Measurements from ENCODE around the gene LEMD3.

LEMD3 gene

DNA sequence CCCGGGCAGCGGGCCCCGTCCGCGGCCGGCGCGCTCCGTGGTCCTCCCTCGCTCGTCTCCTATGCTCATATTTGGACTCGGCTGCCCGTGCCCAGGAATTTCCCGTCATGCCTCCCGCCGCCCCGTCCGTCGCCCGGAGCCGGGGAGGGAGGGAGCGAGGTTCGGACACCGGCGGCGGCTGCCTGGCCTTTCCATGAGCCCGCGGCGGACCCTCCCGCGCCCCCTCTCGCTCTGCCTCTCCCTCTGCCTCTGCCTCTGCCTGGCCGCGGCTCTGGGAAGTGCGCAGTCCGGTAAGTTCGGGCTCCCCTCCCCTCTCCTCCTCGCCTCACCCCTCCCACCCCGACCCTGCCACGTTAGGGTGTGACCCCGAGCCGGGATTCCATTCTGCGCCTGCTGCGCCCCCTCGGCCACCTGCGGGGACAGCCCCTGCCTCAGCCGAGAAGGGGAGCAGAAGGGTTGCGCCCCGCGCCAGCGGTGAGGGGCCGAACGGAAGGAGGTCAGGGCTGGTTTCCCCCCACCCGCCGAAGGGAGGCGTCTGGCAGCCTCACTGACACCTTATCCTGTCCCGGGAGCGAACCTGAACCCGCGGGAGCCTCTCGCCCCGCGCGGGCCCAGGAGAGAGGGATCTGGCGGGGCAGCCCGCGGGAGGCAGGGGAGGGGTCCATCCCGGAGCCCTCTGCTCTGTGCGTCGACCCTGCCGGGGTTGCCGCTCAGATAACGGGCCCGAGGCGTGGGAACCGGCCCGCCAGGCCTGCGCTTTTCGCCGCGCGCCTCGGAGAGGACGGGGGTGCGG is 109.4 kb downstream of the LEMD3 start, which contains the start of gene MSRB3 (continued):
- TF ChIP-seq ZNF248 (tag by site-specific recombination; IDR thresholded peaks at IDR 0.05), result no peak
- TF ChIP-seq, protein P1, sequence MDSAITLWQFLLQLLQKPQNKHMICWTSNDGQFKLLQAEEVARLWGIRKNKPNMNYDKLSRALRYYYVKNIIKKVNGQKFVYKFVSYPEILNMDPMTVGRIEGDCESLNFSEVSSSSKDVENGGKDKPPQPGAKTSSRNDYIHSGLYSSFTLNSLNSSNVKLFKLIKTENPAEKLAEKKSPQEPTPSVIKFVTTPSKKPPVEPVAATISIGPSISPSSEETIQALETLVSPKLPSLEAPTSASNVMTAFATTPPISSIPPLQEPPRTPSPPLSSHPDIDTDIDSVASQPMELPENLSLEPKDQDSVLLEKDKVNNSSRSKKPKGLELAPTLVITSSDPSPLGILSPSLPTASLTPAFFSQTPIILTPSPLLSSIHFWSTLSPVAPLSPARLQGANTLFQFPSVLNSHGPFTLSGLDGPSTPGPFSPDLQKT (IDR thresholded peaks at IDR 0.05; ENCODE audit: borderline replicate concordance, low read depth, low read length), result no peak
- TF ChIP-seq ZBTB8A (tag by site-specific recombination; IDR thresholded peaks at IDR 0.05), result peak; percentile 92
- TF ChIP-seq, protein P2, sequence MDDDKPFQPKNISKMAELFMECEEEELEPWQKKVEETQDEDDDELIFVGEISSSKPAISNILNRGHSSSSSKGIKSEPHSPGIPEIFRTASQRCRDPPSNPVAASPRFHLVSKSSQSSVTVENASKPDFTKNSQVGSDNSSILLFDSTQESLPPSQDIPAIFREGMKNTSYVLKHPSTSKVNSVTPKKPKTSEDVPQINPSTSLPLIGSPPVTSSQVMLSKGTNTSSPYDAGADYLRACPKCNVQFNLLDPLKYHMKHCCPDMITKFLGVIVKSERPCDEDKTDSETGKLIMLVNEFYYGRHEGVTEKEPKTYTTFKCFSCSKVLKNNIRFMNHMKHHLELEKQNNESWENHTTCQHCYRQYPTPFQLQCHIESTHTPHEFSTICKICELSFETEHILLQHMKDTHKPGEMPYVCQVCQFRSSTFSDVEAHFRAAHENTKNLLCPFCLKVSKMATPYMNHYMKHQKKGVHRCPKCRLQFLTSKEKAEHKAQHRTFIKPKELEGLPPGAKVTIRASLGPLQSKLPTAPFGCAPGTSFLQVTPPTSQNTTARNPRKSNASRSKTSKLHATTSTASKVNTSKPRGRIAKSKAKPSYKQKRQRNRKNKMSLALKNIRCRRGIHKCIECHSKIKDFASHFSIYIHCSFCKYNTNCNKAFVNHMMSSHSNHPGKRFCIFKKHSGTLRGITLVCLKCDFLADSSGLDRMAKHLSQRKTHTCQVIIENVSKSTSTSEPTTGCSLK (tag by site-specific recombination; IDR thresholded peaks at IDR 0.05), result no peak
- peak; percentile 61; the same call in 1 of the 2 replicates for TF ChIP-seq BCL11B (tag by site-specific recombination; IDR thresholded peaks at IDR 0.05; ENCODE audit: low read depth)
- TF ChIP-seq ZNF335 (tag by site-specific recombination; conservative IDR thresholded peaks at IDR 0.05), result peak; percentile 98
- no peak for TF ChIP-seq PRDM1 (tag by site-specific recombination; IDR thresholded peaks at IDR 0.05)
- TF ChIP-seq ZSCAN30 (tag by site-specific recombination; IDR thresholded peaks at IDR 0.05), result peak; percentile 82
- TF ChIP-seq ZNF791 (tag by site-specific recombination; IDR thresholded peaks at IDR 0.05), result no peak
- TF ChIP-seq ZBTB7A (tag by site-specific recombination; IDR thresholded peaks at IDR 0.05; ENCODE audit: low read depth), result 0 out of 2 replicates have a peak, but pooled peaks have one; percentile 39
- TF ChIP-seq, protein P3, sequence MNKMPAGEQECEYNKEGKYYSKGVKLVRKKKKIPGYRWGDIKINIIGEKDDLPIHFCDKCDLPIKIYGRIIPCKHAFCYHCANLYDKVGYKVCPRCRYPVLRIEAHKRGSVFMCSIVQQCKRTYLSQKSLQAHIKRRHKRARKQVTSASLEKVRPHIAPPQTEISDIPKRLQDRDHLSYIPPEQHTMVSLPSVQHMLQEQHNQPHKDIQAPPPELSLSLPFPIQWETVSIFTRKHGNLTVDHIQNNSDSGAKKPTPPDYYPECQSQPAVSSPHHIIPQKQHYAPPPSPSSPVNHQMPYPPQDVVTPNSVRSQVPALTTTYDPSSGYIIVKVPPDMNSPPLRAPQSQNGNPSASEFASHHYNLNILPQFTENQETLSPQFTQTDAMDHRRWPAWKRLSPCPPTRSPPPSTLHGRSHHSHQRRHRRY (tag by site-specific recombination; IDR thresholded peaks at IDR 0.05), result no peak
- TF ChIP-seq ZNF560 (tag by site-specific recombination; IDR thresholded peaks at IDR 0.05; ENCODE audit: borderline replicate concordance), result no peak
- no peak for TF ChIP-seq ZNF311 (tag by site-specific recombination; IDR thresholded peaks at IDR 0.05; ENCODE audit: borderline replicate concordance)
- TF ChIP-seq, protein P4, sequence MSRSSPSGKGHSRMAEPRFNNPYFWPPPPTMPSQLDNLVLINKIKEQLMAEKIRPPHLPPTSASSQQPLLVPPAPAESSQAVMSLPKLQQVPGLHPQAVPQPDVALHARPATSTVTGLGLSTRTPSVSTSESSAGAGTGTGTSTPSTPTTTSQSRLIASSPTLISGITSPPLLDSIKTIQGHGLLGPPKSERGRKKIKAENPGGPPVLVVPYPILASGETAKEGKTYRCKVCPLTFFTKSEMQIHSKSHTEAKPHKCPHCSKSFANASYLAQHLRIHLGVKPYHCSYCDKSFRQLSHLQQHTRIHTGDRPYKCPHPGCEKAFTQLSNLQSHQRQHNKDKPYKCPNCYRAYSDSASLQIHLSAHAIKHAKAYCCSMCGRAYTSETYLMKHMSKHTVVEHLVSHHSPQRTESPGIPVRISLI (tag by site-specific recombination; IDR thresholded peaks at IDR 0.05), result no peak
- no peak for TF ChIP-seq ZNF510 (tag by site-specific recombination; IDR thresholded peaks at IDR 0.05; ENCODE audit: insufficient replicate concordance)
- TF ChIP-seq ZNF157 (tag by site-specific recombination; IDR thresholded peaks at IDR 0.05), result no peak
- no peak for TF ChIP-seq SALL2 (tag by site-specific recombination; IDR thresholded peaks at IDR 0.05; ENCODE audit: borderline replicate concordance)
- TF ChIP-seq, protein P5, sequence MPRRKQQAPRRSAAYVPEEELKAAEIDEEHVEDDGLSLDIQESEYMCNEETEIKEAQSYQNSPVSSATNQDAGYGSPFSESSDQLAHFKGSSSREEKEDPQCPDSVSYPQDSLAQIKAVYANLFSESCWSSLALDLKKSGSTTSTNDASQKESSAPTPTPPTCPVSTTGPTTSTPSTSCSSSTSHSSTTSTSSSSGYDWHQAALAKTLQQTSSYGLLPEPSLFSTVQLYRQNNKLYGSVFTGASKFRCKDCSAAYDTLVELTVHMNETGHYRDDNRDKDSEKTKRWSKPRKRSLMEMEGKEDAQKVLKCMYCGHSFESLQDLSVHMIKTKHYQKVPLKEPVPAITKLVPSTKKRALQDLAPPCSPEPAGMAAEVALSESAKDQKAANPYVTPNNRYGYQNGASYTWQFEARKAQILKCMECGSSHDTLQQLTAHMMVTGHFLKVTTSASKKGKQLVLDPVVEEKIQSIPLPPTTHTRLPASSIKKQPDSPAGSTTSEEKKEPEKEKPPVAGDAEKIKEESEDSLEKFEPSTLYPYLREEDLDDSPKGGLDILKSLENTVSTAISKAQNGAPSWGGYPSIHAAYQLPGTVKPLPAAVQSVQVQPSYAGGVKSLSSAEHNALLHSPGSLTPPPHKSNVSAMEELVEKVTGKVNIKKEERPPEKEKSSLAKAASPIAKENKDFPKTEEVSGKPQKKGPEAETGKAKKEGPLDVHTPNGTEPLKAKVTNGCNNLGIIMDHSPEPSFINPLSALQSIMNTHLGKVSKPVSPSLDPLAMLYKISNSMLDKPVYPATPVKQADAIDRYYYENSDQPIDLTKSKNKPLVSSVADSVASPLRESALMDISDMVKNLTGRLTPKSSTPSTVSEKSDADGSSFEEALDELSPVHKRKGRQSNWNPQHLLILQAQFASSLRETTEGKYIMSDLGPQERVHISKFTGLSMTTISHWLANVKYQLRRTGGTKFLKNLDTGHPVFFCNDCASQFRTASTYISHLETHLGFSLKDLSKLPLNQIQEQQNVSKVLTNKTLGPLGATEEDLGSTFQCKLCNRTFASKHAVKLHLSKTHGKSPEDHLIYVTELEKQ (tag by site-specific recombination; IDR thresholded peaks at IDR 0.05; ENCODE audit: borderline replicate concordance), result no peak
- peak; percentile 21; the same call in 1 of the 2 replicates for TF ChIP-seq ZNF610 (tag by site-specific recombination; IDR thresholded peaks at IDR 0.05; ENCODE audit: borderline replicate concordance)
- TF ChIP-seq, protein P6, sequence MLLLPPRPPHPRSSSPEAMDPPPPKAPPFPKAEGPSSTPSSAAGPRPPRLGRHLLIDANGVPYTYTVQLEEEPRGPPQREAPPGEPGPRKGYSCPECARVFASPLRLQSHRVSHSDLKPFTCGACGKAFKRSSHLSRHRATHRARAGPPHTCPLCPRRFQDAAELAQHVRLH (tag by site-specific recombination; IDR thresholded peaks at IDR 0.05), result peak; percentile 6; the same call in 1 of the 2 replicates
- no peak for TF ChIP-seq SCRT2 (tag by site-specific recombination; IDR thresholded peaks at IDR 0.05)
- TF ChIP-seq, protein P7, sequence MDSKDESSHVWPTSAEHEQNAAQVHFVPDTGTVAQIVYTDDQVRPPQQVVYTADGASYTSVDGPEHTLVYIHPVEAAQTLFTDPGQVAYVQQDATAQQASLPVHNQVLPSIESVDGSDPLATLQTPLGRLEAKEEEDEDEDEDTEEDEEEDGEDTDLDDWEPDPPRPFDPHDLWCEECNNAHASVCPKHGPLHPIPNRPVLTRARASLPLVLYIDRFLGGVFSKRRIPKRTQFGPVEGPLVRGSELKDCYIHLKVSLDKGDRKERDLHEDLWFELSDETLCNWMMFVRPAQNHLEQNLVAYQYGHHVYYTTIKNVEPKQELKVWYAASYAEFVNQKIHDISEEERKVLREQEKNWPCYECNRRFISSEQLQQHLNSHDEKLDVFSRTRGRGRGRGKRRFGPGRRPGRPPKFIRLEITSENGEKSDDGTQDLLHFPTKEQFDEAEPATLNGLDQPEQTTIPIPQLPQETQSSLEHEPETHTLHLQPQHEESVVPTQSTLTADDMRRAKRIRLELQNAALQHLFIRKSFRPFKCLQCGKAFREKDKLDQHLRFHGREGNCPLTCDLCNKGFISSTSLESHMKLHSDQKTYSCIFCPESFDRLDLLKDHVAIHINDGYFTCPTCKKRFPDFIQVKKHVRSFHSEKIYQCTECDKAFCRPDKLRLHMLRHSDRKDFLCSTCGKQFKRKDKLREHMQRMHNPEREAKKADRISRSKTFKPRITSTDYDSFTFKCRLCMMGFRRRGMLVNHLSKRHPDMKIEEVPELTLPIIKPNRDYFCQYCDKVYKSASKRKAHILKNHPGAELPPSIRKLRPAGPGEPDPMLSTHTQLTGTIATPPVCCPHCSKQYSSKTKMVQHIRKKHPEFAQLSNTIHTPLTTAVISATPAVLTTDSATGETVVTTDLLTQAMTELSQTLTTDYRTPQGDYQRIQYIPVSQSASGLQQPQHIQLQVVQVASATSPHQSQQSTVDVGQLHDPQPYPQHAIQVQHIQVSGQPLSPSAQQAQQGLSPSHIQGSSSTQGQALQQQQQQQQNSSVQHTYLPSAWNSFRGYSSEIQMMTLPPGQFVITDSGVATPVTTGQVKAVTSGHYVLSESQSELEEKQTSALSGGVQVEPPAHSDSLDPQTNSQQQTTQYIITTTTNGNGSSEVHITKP (tag by site-specific recombination; IDR thresholded peaks at IDR 0.05), result peak; percentile 39
- no peak for TF ChIP-seq REPIN1 (tag by site-specific recombination; IDR thresholded peaks at IDR 0.05; ENCODE audit: low read depth)
- no peak for TF ChIP-seq ZFP41 (tag by site-specific recombination; IDR thresholded peaks at IDR 0.05; ENCODE audit: borderline replicate concordance)

Measured in HEK293 (cell line).